Right atrium auricular region (tissue), 2 donors: ENCODE data around the gene SLC25A13. TPM values are rescaled to one million over a fixed set of nuclear protein-coding genes. Genes with fewer than 3 reads are reported as not detected.
"Not testable (repeated sequence)": the region's sequence is repeated elsewhere in the genome, so short reads cannot be mapped to it uniquely, and the experiment has no call there.

Experiments
- DNase-seq: peaks from one replicate; pipeline ENCODE4 v3.0.0-alpha.2; 2019; ENCODE audit warnings: low spot score
- H3K27ac ChIP-seq, 2 donors: fragments of 200-600 bp; sonication (generic); 1 replicate in 1 of 2; 2 replicates in 1 of 2; pipeline ENCODE4 v1.5.1; 2016 to 2019
- H3K27me3 ChIP-seq, 2 donors: fragments of 200-600 bp; sonication (generic); one replicate each; pipeline versions ENCODE4 v1.5.1 to v1.6.0; 2017 to 2019
- H3K36me3 ChIP-seq: fragments of 200-600 bp; sonication (generic); one replicate; pipeline ENCODE4 v1.5.1; 2016
- H3K4me1 ChIP-seq, 2 donors: fragments of 200-600 bp; sonication (generic); one replicate each; pipeline versions ENCODE4 v1.5.1 to v1.6.0; 2017 to 2019
- H3K4me3 ChIP-seq, 2 donors: fragments of 200-600 bp; sonication (generic); 1 replicate in 1 of 2; 2 replicates in 1 of 2; pipeline ENCODE4 v1.5.1; 2017 to 2019; ENCODE audit warnings: mild to moderate bottlenecking in 1 of 2, moderate library complexity in 1 of 2
- H3K9me3 ChIP-seq, 2 donors: fragments of 200-600 bp; sonication (generic); one replicate each; pipeline ENCODE4 v1.5.1; 2019
- CTCF ChIP-seq, 2 donors: fragments of 200-600 bp; sonication (generic); IDR thresholded peaks; one replicate each; pipeline ENCODE4 v1.5.1; 2019; ENCODE audit warnings: antibody characterized with exemption in 2 of 2
- total RNA-seq, 2 donors: library from RNA; depleted of rRNA; stranded (reverse); fragments of >200 nt; gene quantifications; one replicate each; pipeline ENCODE4 v1.1.0, GENCODE V29; 2016

The SLC25A13 gene
- total RNA-seq, 2 donors from 2014 or later, result 8.1 to 11.0 TPM

GRCh38 chr7:96328016-96328415 lies 6.1 kb upstream of the SLC25A13 start:
- DNase-seq, result no peak
- Histone ChIP-seq H3K9me3 (no peaks in the 10 kb centered on the region), H3K27me3 (no peaks in the 10 kb centered on the region), H3K27ac (no peak overlapping the region), H3K4me3 (no peak overlapping the region), H3K4me1 (no peaks in the 10 kb centered on the region), H3K36me3 (no peaks in the 10 kb centered on the region)
- TF ChIP-seq CTCF (IDR thresholded peaks at IDR 0.05), result no peak

GRCh38 chr7:96327429-96327828 lies 5.5 kb upstream of the SLC25A13 start:
- peaks cover 0 to 2% of the 10 kb centered on the region in 2 donors for H3K4me1 ChIP-seq
- no peak overlapping the region for H3K27ac ChIP-seq
- TF ChIP-seq CTCF (IDR thresholded peaks at IDR 0.05), result no peak
- no peaks in the 10 kb centered on the region for H3K36me3 ChIP-seq
- H3K4me3 ChIP-seq, result no peak overlapping the region
- no peaks in the 10 kb centered on the region for H3K27me3 ChIP-seq
- H3K9me3 ChIP-seq, result no peaks in the 10 kb centered on the region
- no peak for DNase-seq

DNA sequence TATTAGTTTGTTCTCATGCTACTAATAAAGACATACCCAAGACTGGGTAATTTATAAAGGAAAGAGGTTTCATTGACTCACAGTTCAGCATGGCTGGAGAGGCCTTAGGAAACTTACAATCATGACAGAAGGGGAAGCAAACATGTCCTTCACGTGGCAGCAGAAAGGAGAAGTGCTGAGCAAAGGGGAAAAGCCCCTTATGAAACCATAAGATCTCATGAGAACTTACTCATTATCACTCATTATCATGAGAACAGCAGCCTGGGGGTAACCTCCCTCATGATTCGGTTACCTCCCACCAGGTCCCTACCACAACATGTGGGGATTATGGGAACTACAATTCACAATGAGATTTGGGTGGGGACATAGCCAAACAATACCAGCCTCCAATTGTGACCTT lies 4.9 kb upstream of the SLC25A13 start:
- H3K27me3 ChIP-seq, H3K36me3 ChIP-seq, DNase-seq, H3K27ac ChIP-seq, H3K9me3 ChIP-seq, H3K4me1 ChIP-seq, H3K4me3 ChIP-seq: not testable (repeated sequence)

GRCh38 chr7:96322847-96323461 lies 1.1 kb upstream of the SLC25A13 start:
- H3K36me3 ChIP-seq, result no peaks in the 10 kb centered on the region
- no peak overlapping the region for H3K4me3 ChIP-seq
- peaks cover 0 to 36% of the 10 kb centered on the region in 2 donors for H3K4me1 ChIP-seq
- DNase-seq, result no peak
- no peak overlapping the region for H3K27ac ChIP-seq
- no peaks in the 10 kb centered on the region for H3K27me3 ChIP-seq
- no peaks in the 10 kb centered on the region for H3K9me3 ChIP-seq
- no peak for TF ChIP-seq CTCF (IDR thresholded peaks at IDR 0.05)

- H3K27me3 ChIP-seq, result no peaks in the 10 kb centered on the region
- peaks cover 0 to 37% of the 10 kb centered on the region in 2 donors for H3K4me1 ChIP-seq
- DNase-seq, result no peak
- H3K4me3 ChIP-seq, result peak overlapping the region; percentile 60 to 89
- H3K36me3 ChIP-seq, result no peaks in the 10 kb centered on the region
- H3K9me3 ChIP-seq, result no peaks in the 10 kb centered on the region
- peak overlapping the region; percentile 98 to 99 for H3K27ac ChIP-seq
- no peak for TF ChIP-seq CTCF (IDR thresholded peaks at IDR 0.05)
Measured at GRCh38 chr7:96322373-96322695, 436 bp upstream of the SLC25A13 start.

DNA sequence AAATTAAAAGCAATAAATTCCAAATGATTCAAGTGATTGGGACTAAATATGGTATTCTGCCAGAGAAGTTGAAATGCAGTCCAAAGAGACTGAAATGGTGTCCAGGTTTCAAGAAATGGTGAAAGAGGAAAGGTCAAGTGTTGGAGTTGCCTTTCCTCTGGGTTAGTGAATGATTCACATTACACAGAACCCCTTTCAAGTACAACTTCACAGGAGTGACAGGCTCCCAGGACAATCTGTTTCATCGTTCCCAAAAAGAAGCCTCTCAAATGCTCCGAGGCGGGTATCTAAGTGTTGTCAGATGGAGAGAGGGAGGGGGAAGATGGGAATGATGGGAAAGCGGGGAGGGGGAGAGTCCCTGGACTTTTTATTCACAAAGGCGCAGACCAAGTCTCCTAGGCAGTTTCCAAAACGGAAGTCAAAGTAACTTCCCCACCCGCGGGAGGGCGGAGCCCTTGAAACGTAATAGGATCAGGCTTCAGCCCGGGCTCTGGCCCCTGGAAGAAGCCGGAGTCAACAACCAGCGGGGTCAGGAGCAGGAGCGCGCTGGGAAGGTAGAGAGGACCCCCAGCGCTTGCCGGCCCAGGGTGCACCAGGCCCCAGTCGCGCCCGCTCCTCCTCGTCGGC lies 754 bp downstream of the SLC25A13 start:
- H3K9me3 ChIP-seq, result no peaks in the 10 kb centered on the region
- no peak for TF ChIP-seq CTCF (IDR thresholded peaks at IDR 0.05)
- peak; percentile 95 for DNase-seq
- peak overlapping the region; percentile 60 to 89 for H3K4me3 ChIP-seq
- H3K36me3 ChIP-seq, result no peaks in the 10 kb centered on the region
- H3K27ac ChIP-seq, result peak overlapping the region; percentile 98 to 99
- peaks cover 0 to 37% of the 10 kb centered on the region in 2 donors for H3K4me1 ChIP-seq
- no peaks in the 10 kb centered on the region for H3K27me3 ChIP-seq
